RWPE1 (cell line): ENCODE results near the gene POC1B.
A peak's percentile ranks its signal among the peaks of the same experiment; 100 is the strongest.

Source experiments
- CTCF ChIA-PET: fragments of 350-600 bp; sonication (Branson Sonifier 250); formaldehyde crosslinking; extraction: SDS; loops from one replicate; lab custom pipeline; 2021; lab: Yijun Ruan, JAX
- POLR2A ChIA-PET: fragments of 400-600 bp; formaldehyde crosslinking; extraction: SDS; loops from one replicate; lab custom pipeline; 2020; ENCODE audit warnings: antibody characterized with exemption; ENCODE audit not compliant: low non-redundant PET; lab: Yijun Ruan, JAX
- DNase-seq: peaks from one replicate; pipeline ENCODE4 v3.0.0; 2012; ENCODE audit warnings: low spot score
- H3K27ac ChIP-seq: fragments of 450-650 bp; 2 replicates; pipeline ENCODE4 v1.5.1; 2017
- TF ChIP-seq, protein P1 (sequence below): fragments of 450-650 bp; conservative IDR thresholded peaks from 2 replicates; pipeline ENCODE4 v1.5.1; 2017; ENCODE audit warnings: low read depth, mild to moderate bottlenecking

Gene POC1B

DNA sequence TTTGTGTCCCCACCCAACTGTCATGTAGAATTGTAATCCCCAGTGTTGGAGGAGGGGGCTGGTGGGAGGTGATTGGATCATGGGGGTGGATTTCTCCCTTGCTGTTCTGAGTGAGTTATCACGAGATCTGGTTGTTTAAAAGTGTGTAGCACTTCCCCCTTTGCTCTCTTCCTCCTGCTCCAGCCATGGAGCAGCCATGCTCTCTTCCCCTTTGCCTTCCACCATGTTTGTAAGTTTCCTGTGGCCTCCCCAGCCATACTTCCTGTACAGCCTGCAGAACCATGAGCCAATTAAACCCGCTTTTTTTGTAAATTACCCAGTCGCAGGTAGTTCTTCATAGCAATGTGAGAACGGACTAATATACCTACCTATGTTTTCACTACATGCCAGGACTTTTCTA is 2.6 kb upstream of the POC1B start:
- no peak for DNase-seq
- ChIA-PET POLR2A (no interaction called here), CTCF (interaction anchor here (0.6 to 1.5 kb wide), 3 partner anchors 15 to 509 kb away, joined by 4 to 5 read pairs (median 4); no protein-coding TSS in a partner anchor)
- no peak overlapping the region for H3K27ac ChIP-seq
- TF ChIP-seq, protein P1, sequence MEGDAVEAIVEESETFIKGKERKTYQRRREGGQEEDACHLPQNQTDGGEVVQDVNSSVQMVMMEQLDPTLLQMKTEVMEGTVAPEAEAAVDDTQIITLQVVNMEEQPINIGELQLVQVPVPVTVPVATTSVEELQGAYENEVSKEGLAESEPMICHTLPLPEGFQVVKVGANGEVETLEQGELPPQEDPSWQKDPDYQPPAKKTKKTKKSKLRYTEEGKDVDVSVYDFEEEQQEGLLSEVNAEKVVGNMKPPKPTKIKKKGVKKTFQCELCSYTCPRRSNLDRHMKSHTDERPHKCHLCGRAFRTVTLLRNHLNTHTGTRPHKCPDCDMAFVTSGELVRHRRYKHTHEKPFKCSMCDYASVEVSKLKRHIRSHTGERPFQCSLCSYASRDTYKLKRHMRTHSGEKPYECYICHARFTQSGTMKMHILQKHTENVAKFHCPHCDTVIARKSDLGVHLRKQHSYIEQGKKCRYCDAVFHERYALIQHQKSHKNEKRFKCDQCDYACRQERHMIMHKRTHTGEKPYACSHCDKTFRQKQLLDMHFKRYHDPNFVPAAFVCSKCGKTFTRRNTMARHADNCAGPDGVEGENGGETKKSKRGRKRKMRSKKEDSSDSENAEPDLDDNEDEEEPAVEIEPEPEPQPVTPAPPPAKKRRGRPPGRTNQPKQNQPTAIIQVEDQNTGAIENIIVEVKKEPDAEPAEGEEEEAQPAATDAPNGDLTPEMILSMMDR: no peak

DNA sequence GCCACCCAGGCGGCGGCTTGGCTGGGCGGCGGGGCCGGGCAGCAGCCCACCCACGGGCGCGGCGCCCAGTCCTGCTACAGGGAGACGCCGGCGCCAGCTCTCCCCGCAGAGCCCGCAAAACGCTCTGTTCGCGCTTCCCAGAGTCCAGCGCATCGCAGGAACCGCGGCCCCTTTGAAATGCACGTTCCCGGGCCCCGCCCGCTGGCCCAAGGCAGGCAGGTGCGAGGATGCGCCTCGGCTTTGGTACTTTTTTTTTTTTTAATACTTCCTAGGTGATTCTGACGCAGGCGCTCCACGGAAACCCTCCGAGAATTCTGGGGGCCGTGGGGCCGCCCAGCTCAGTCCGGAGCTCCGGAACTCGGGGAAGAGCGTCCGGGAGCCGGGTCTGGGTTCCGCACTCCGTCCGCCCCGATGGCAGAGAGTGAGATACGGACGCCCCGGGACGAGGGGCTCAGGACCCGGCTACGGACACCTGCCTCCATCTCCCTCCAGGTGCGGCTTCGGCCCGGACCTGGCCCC is 483 bp downstream of the POC1B start:
- ChIA-PET POLR2A (interaction anchor here (0.7 to 1.3 kb wide), 2 partner anchors 34 to 173 kb away, joined by 3 read pairs; partner anchors contain the start of gene DUSP6), CTCF (interaction anchor here (0.6 to 1.9 kb wide), 5 partner anchors 10 to 971 kb away, joined by 3 to 10 read pairs (median 3); no protein-coding TSS in a partner anchor)
- H3K27ac ChIP-seq: peak overlapping the region; percentile 90
- TF ChIP-seq, protein P1: no peak
- peak; percentile 26 for DNase-seq

DNA sequence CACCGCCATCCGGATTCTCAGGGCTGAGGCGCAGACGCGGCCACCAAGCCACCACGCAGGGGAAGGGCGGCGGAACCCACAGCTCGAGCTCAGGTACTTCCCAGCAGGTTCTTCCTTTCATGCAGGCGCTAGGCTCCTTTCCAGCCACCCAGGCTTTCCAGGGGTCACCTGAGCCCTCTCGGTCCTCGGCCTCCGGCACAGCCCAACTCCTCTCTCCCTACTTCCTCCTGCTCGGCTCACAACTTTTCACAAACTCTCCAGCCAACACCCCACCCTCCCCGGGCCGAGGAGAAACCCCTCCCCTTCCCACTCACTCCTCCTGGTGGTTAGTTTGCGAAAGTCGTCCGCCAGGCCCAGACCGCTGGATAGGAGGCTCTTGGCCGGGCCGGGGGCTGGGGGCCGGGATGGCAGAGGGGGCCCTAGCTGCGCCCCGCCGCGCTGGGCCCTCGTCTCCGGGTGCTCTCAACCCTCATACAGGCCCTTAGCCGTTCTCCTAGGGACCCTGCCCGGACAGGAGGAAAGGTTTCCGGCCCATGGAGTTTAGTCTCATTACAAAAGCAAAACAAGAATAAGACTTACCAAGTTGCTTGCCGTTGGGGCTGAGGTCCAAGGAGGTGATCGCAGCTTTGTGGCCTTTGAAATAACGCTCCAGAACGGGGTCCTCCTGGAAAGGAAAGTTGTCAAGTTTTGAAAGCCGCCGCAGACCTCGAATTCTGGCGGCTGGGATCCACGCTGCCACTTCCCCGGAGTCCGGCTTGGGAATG is 1.1 kb downstream of the POC1B start, which contains the start of gene GALNT4:
Gene GALNT4 (minus strand): TSS at position 256 of the 764 bp plus-strand sequence. CDS start 247 bp downstream, at position 9.
- DNase-seq: peak; percentile 93
- TF ChIP-seq, protein P1: peak; percentile 73
- ChIA-PET POLR2A (interaction anchor here (1.3 kb wide), 1 partner anchor 172 kb away, joined by 3 read pairs; the partner anchor contains the start of gene DUSP6), CTCF (interaction anchor here (0.6 to 1.9 kb wide), 5 partner anchors 10 to 860 kb away, joined by 3 to 10 read pairs (median 3); no protein-coding TSS in a partner anchor)
- H3K27ac ChIP-seq: peak within 1 kb of the TSS; percentile 90

DNA sequence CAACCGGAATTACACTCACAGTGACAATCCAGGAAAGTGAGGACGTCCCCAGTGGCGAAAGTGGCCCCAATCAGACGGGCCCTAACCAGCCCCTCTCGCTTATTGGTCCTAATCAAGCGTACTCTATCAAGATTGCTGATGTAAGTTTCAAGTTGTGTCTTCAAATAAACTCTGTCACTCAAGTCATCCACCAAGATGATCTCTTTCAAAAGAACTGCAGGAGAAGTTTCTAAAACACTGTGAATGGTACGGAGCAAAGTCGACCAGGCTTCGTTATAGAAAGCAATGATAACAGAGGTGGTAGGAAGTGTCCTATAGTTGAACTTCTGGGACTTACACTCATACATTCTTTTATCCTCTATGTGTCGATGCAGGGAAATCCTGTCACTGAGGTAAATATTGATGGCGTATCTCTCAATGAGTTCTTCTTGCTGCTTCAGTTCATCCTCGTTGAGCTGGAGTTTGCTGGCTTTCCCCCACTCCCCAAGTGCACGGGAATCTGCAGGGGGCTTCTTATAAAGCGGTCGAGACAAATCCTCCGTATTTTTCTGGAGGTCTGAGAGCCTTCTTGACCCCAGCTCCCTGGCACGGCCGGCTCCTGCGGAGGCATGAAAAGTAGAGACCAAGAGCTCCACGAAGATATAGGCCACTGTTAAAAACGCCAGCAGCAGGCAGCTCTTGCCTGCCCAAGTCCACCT is 1.9 kb downstream of the POC1B start:
- no peak for DNase-seq
- H3K27ac ChIP-seq: peak overlapping the region; percentile 90
- POLR2A ChIA-PET: interaction anchor here (1.3 kb wide), 1 partner anchor 171 kb away, joined by 3 read pairs; the partner anchor contains the start of gene DUSP6
- CTCF ChIA-PET: interaction anchor here (0.6 to 1.9 kb wide), 5 partner anchors 9 to 1190 kb away, joined by 3 to 10 read pairs (median 3); no protein-coding TSS in a partner anchor
- TF ChIP-seq, protein P1: no peak

GRCh38 chr12:89523393-89523792 is 2.5 kb downstream of the POC1B start:
- DNase-seq: no peak
- POLR2A ChIA-PET: no interaction called here
- TF ChIP-seq, protein P1: no peak
- CTCF ChIA-PET: interaction anchor here (0.6 to 0.7 kb wide), 3 partner anchors 72 to 1189 kb away, joined by 3 to 5 read pairs (median 3); no protein-coding TSS in a partner anchor
- H3K27ac ChIP-seq: no peak overlapping the region
